Effector CD8-positive, alpha-beta T cell (primary cell): Measurements from ENCODE around the gene YPEL4.

ENCODE experiments used
- DNase-seq: peaks from one replicate; lab custom pipeline; 2025; lab: John Stamatoyannopoulos, UW

YPEL4 gene

GRCh38 chr11:57650739-57651090 is 1.0 kb upstream of the YPEL4 start:
- DNase-seq = no peak

- DNase-seq = no peak
Observed at GRCh38 chr11:57648801-57649735, 644 bp downstream of the YPEL4 start.

- DNase-seq = no peak
Observed at GRCh38 chr11:57647960-57648800, 1.5 kb downstream of the YPEL4 start.

GRCh38 chr11:57647372-57647771 is 2.3 kb downstream of the YPEL4 start:
- DNase-seq = no peak

- no peak for DNase-seq
Observed at GRCh38 chr11:57646799-57647303, 2.9 kb downstream of the YPEL4 start.

- DNase-seq = no peak
Observed at GRCh38 chr11:57646194-57646798, 3.4 kb downstream of the YPEL4 start.

GRCh38 chr11:57645689-57646085 is 4.0 kb downstream of the YPEL4 start:
- DNase-seq = no peak

- DNase-seq = peak; percentile 84
Observed at GRCh38 chr11:57644748-57645688, 4.7 kb downstream of the YPEL4 start.

GRCh38 chr11:57643802-57644201 is 5.9 kb downstream of the YPEL4 start:
- no peak for DNase-seq

GRCh38 chr11:57641011-57641807 is 8.5 kb downstream of the YPEL4 start:
- DNase-seq = no peak

GRCh38 chr11:57640068-57640800 is 9.5 kb downstream of the YPEL4 start:
- DNase-seq = no peak

- DNase-seq = no peak
Observed at GRCh38 chr11:57639321-57640067, 10.2 kb downstream of the YPEL4 start.

GRCh38 chr11:57638811-57639320 is 10.8 kb downstream of the YPEL4 start:
- DNase-seq = no peak

GRCh38 chr11:57638005-57638781 is 11.5 kb downstream of the YPEL4 start:
- DNase-seq = no peak

- DNase-seq = no peak
Observed at GRCh38 chr11:57637626-57638004, 12.1 kb downstream of the YPEL4 start.

GRCh38 chr11:57635246-57635645 is 14.5 kb downstream of the YPEL4 start:
- no peak for DNase-seq

GRCh38 chr11:57634311-57634710 is 15.4 kb downstream of the YPEL4 start:
- DNase-seq = no peak
